H9 (cell line): ENCODE measurements around the gene TTYH1. TPM values are rescaled to one million over a fixed set of nuclear protein-coding genes. Genes with fewer than 3 reads are reported as not detected.
"Not testable (repeated sequence)": the region's sequence is repeated elsewhere in the genome, so short reads cannot be mapped to it uniquely, and the experiment has no call there.

ENCODE experiments used
- DNase-seq: peaks from one replicate; pipeline ENCODE4 v3.0.0-alpha.2; 2017
- H2AFZ ChIP-seq: one replicate; pipeline ENCODE4 v1.6.1; 2013; ENCODE audit warnings: mild to moderate bottlenecking, low read length, control low read depth, moderate library complexity
- H2AK5ac ChIP-seq: 2 replicates; pipeline ENCODE4 v1.6.1; 2013; ENCODE audit warnings: low read length, control low read depth, mixed read lengths; ENCODE audit not compliant: insufficient read length
- H2BK120ac ChIP-seq: one replicate; pipeline ENCODE4 v1.6.1; 2013; ENCODE audit warnings: low read depth, mild to moderate bottlenecking, low read length, control low read depth, inconsistent platforms; ENCODE audit not compliant: poor library complexity, severe bottlenecking
- H2BK12ac ChIP-seq: 2 replicates; pipeline ENCODE4 v1.6.1; 2013; ENCODE audit warnings: low read length, control low read depth, mixed read lengths, low read depth; ENCODE audit not compliant: insufficient read length
- H2BK15ac ChIP-seq: 2 replicates; pipeline ENCODE4 v1.6.1; 2013; ENCODE audit warnings: low read depth, low read length, control low read depth
- H2BK20ac ChIP-seq: one replicate; pipeline ENCODE4 v1.6.1; 2013; ENCODE audit warnings: low read depth, mild to moderate bottlenecking, low read length, control low read depth, inconsistent platforms; ENCODE audit not compliant: poor library complexity, severe bottlenecking
- H2BK5ac ChIP-seq: 2 replicates; pipeline ENCODE4 v1.6.1; 2013; ENCODE audit warnings: low read length, control low read depth, mixed read lengths; ENCODE audit not compliant: insufficient read length
- H3K14ac ChIP-seq: 2 replicates; pipeline ENCODE4 v1.6.1; 2013; ENCODE audit warnings: low read length, control low read depth; ENCODE audit not compliant: insufficient read depth
- H3K18ac ChIP-seq: 2 replicates; pipeline ENCODE4 v1.6.1; 2013; ENCODE audit warnings: low read depth, mild to moderate bottlenecking, mixed read lengths, low read length, control low read depth; ENCODE audit not compliant: insufficient read length
- H3K23ac ChIP-seq: 2 replicates; pipeline ENCODE4 v1.6.1; 2013; ENCODE audit warnings: low read length, control low read depth, mixed read lengths, low read depth; ENCODE audit not compliant: insufficient read length
- H3K23me2 ChIP-seq: 2 replicates; pipeline ENCODE4 v1.6.1; 2013; ENCODE audit warnings: low read depth, mild to moderate bottlenecking, mixed read lengths, low read length, control low read depth; ENCODE audit not compliant: insufficient read length, poor library complexity, severe bottlenecking
- H3K27ac ChIP-seq: 2 replicates; pipeline ENCODE4 v1.5.1; 2013; ENCODE audit warnings: low read length, control low read depth, mixed read lengths, low read depth; ENCODE audit not compliant: insufficient read length
- H3K27me3 ChIP-seq: 2 replicates; pipeline ENCODE4 v1.6.1; 2013; ENCODE audit warnings: low read length, control low read depth, inconsistent platforms; ENCODE audit not compliant: insufficient read depth
- H3K4ac ChIP-seq: 2 replicates; pipeline ENCODE4 v1.6.1; 2013; ENCODE audit warnings: low read depth, mild to moderate bottlenecking, control low read depth, inconsistent platforms, low read length, moderate library complexity
- H3K4me1 ChIP-seq: 2 replicates; pipeline ENCODE4 v1.6.1; 2013; ENCODE audit warnings: low read length, control low read depth, inconsistent platforms; ENCODE audit not compliant: insufficient read depth
- H3K4me2 ChIP-seq: 2 replicates; pipeline ENCODE4 v1.6.1; 2013; ENCODE audit warnings: low read length, control low read depth, mixed read lengths; ENCODE audit not compliant: insufficient read length, insufficient read depth
- H3K56ac ChIP-seq: 2 replicates; pipeline ENCODE4 v1.6.1; 2013; ENCODE audit warnings: low read depth, mild to moderate bottlenecking, mixed read lengths, low read length, control low read depth; ENCODE audit not compliant: insufficient read length
- H3K79me1 ChIP-seq: 2 replicates; pipeline ENCODE4 v1.6.1; 2013; ENCODE audit warnings: low read depth, mild to moderate bottlenecking, moderate library complexity, low read length, control low read depth, inconsistent platforms; ENCODE audit not compliant: insufficient read depth, poor library complexity, severe bottlenecking
- H3K79me2 ChIP-seq: 2 replicates; pipeline ENCODE4 v1.6.1; 2013; ENCODE audit warnings: low read length, control low read depth, inconsistent platforms; ENCODE audit not compliant: insufficient read depth
- H3K9ac ChIP-seq: 2 replicates; pipeline ENCODE4 v1.6.1; 2013; ENCODE audit warnings: low read length, control low read depth, mixed read lengths; ENCODE audit not compliant: insufficient read length; ENCODE audit errors: extremely low read depth
- H3K9me3 ChIP-seq: one replicate; pipeline ENCODE4 v1.6.1; 2013; ENCODE audit warnings: low read depth, low read length, inconsistent platforms; ENCODE audit not compliant: control insufficient read depth
- H3T11ph ChIP-seq: one replicate; pipeline ENCODE4 v1.6.1; 2013; ENCODE audit warnings: mild to moderate bottlenecking, low read length, control low read depth, inconsistent platforms
- H4K20me1 ChIP-seq: one replicate; pipeline ENCODE4 v1.6.1; 2013; ENCODE audit not compliant: control insufficient read depth, insufficient read length, insufficient read depth
- H4K5ac ChIP-seq: 2 replicates; pipeline ENCODE4 v1.6.1; 2013; ENCODE audit warnings: low read depth, mild to moderate bottlenecking, mixed read lengths, low read length, control low read depth; ENCODE audit not compliant: insufficient read length
- H4K8ac ChIP-seq: replicated peaks from 2 replicates; pipeline ENCODE4 v1.6.1; 2013; ENCODE audit warnings: low read length, control low read depth, mixed read lengths, low read depth; ENCODE audit not compliant: insufficient read length
- H4K91ac ChIP-seq: 2 replicates; pipeline ENCODE4 v1.6.1; 2013; ENCODE audit warnings: low read depth, mild to moderate bottlenecking, moderate library complexity, mixed read lengths, low read length, control low read depth; ENCODE audit not compliant: insufficient read length
- H3K27ac Mint-ChIP-seq, 3 experiments: 2 replicates in 2 of 3; 3 replicates in 1 of 3; pipeline ENCODE4 v1.8.0; 2020 to 2021; ENCODE audit warnings: mixed read lengths in 3 of 3, mild to moderate bottlenecking in 1 of 3, moderate library complexity in 1 of 3
- H3K27me3 Mint-ChIP-seq: 2 replicates; pipeline ENCODE4 v1.8.0; 2021; ENCODE audit warnings: low read depth, mild to moderate bottlenecking, moderate library complexity, mixed read lengths
- H3K36me3 Mint-ChIP-seq, 3 experiments: 2 replicates in 2 of 3; 3 replicates in 1 of 3; pipeline ENCODE4 v1.8.0; 2020 to 2021; ENCODE audit warnings: low read depth in 3 of 3, mixed read lengths in 3 of 3; ENCODE audit not compliant: insufficient read depth in 1 of 3
- H3K4me1 Mint-ChIP-seq, 2 experiments: 2 replicates each; pipeline ENCODE4 v1.8.0; 2020; ENCODE audit warnings: mixed read lengths in 2 of 2
- H3K4me3 Mint-ChIP-seq, 2 experiments: 2 replicates in 1 of 2; 3 replicates in 1 of 2; pipeline ENCODE4 v1.8.0; 2020 to 2021; ENCODE audit warnings: mild to moderate bottlenecking in 2 of 2, mixed read lengths in 2 of 2, moderate library complexity in 1 of 2
- H3K9me3 Mint-ChIP-seq, 2 experiments: 2 replicates in 1 of 2; 3 replicates in 1 of 2; pipeline ENCODE4 v1.8.0; 2020; ENCODE audit warnings: mild to moderate bottlenecking in 2 of 2, mixed read lengths in 2 of 2, moderate library complexity in 1 of 2
- CTCF ChIP-seq: fragments of 200-600 bp; sonication (generic); conservative IDR thresholded peaks from 3 replicates; pipeline ENCODE4 v1.8.0; 2021; ENCODE audit warnings: antibody characterized with exemption, mild to moderate bottlenecking
- WGBS: extraction: QIAGEN DNeasy Blood & Tissue Kit; methylation state at CpG from one replicate; pipeline ENCODE4 v1.1.7; 2013; ENCODE audit warnings: missing lambda C conversion rate, low lambda C conversion rate, mixed read lengths; ENCODE audit not compliant: insufficient read length; ENCODE audit errors: extremely low coverage; 5-methylcytosine and 5-hydroxymethylcytosine counted together
- total RNA-seq: library from RNA; stranded (reverse); gene quantifications from 2 replicates; pipeline ENCODE4 v1.2.1, GENCODE V29; 2021

Gene TTYH1
- total RNA-seq, 1 experiment from 2014 or later, result 47.1 TPM

GRCh38 chr19:54373781-54374631, 41.3 kb upstream of the TTYH1 start:
- Histone ChIP-seq H3K56ac (no peak overlapping the region), H3K79me1 (no peaks in the 10 kb centered on the region), H2BK15ac (no peak overlapping the region), H3K79me2 (no peaks in the 10 kb centered on the region), H3K4ac (no peak overlapping the region), H3K23me2 (no peaks in the 10 kb centered on the region), H3K18ac (no peak overlapping the region), H4K8ac (no peak overlapping the region), H3K4me1 (no peaks in the 10 kb centered on the region), H3K9me3 (no peaks in the 10 kb centered on the region), H2BK120ac (no peak overlapping the region), H3K4me2 (no peak overlapping the region), H3K23ac (no peak overlapping the region), H2BK5ac (no peak overlapping the region), H3K9ac (no peak overlapping the region), H3K14ac (no peak overlapping the region), H2BK20ac (no peak overlapping the region), H2AFZ (no peak overlapping the region), H3T11ph (no peak overlapping the region), H4K5ac (no peak overlapping the region), H2BK12ac (no peak overlapping the region), H4K20me1 (no peaks in the 10 kb centered on the region), H3K27me3 (no peaks in the 10 kb centered on the region), H4K91ac (no peak overlapping the region), H3K27ac (no peak overlapping the region), H2AK5ac (no peak overlapping the region)
- Mint-ChIP-seq H3K36me3 (no peaks in the 10 kb centered on the region), H3K9me3 (peaks cover 0 to 50% of the 10 kb centered on the region in 2 experiments; a peak in 3 of 5 replicates), H3K4me3 (no peak overlapping the region), H3K27me3 (peaks cover 51% of the 10 kb centered on the region), H3K4me1 (no peaks in the 10 kb centered on the region), H3K27ac (no peak overlapping the region)
- TF ChIP-seq CTCF, result no peak
- no CpG with 5 or more reads among the region's 16 CpGs for WGBS
- DNase-seq, result no peak

- not testable (repeated sequence) for H2BK15ac ChIP-seq, H2AFZ ChIP-seq, H3K23me2 ChIP-seq, H2BK120ac ChIP-seq, DNase-seq, H4K5ac ChIP-seq, H3K4ac ChIP-seq, H3K79me2 ChIP-seq, H4K20me1 ChIP-seq, H3K27ac ChIP-seq, H3K18ac ChIP-seq, H3K9me3 ChIP-seq, H3K14ac ChIP-seq, H4K8ac ChIP-seq, H4K91ac ChIP-seq, H3K56ac ChIP-seq, H3K79me1 ChIP-seq, H3K23ac ChIP-seq, H3K4me1 ChIP-seq, H3K9ac ChIP-seq, H3K4me2 ChIP-seq, H3K36me3 Mint-ChIP-seq, H2AK5ac ChIP-seq, H2BK5ac ChIP-seq, H3K27me3 ChIP-seq, H3K4me3 Mint-ChIP-seq, H2BK20ac ChIP-seq, H2BK12ac ChIP-seq, H3K4me1 Mint-ChIP-seq, H3T11ph ChIP-seq, H3K27ac Mint-ChIP-seq
- WGBS, result no CpG with 5 or more reads among the region's 28 CpGs
- H3K9me3 Mint-ChIP-seq, result peaks cover 0 to 55% of the 10 kb centered on the region in 2 experiments; a peak in 3 of 5 replicates
- H3K27me3 Mint-ChIP-seq, result peaks cover 56% of the 10 kb centered on the region
Measured at GRCh38 chr19:54375181-54375938, 39.9 kb upstream of the TTYH1 start.
